Measurements from ENCODE around the gene ATP10B. TPM values are rescaled to one million over a fixed set of nuclear protein-coding genes. Genes with fewer than 3 reads are reported as not detected.
"Not testable (repeated sequence)": the region's sequence is repeated elsewhere in the genome, so short reads cannot be mapped to it uniquely, and the experiment has no call there.

Gene ATP10B
- under 1 TPM; 0.22 to 0.69 (median 0.44) TPM for polyA plus RNA-seq (ENCODE audit: insufficient read length in 4 of 4)

- DNase-seq (ENCODE audit: low read depth in 4 of 4, low spot score in 2 of 4) = no peak
Observed at GRCh38 chr5:160852049-160852448, at the start of gene ATP10B. Gene ATP10B (minus strand): TSS chr5:160852211. CDS start chr5:160688074, 164,137 bp downstream.

DNA sequence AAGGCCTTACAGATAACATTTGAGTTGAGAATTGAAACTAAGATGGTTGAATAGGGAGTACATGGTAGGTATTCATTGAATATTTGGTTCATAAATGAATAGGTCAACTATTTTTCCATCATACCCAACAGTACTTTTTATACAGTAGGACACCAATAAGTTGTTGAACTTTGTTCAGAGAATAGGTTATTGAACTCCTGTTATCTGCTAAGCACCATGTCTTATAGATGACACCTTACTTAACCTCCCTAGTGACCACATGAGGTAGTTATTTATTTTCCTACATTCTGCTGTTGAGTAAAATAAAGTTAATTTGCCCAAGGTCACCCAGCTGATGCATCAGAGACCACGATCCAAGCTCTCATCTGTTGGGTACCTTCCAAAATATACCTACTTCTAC lies 49.6 kb upstream of the ATP10B start:
- DNase-seq (ENCODE audit: low read depth in 4 of 4, low spot score in 2 of 4) = no peak

- DNase-seq (ENCODE audit: low read depth in 4 of 4, low spot score in 2 of 4) = no peak
Observed at GRCh38 chr5:160899735-160900134, 47.7 kb upstream of the ATP10B start.

DNA sequence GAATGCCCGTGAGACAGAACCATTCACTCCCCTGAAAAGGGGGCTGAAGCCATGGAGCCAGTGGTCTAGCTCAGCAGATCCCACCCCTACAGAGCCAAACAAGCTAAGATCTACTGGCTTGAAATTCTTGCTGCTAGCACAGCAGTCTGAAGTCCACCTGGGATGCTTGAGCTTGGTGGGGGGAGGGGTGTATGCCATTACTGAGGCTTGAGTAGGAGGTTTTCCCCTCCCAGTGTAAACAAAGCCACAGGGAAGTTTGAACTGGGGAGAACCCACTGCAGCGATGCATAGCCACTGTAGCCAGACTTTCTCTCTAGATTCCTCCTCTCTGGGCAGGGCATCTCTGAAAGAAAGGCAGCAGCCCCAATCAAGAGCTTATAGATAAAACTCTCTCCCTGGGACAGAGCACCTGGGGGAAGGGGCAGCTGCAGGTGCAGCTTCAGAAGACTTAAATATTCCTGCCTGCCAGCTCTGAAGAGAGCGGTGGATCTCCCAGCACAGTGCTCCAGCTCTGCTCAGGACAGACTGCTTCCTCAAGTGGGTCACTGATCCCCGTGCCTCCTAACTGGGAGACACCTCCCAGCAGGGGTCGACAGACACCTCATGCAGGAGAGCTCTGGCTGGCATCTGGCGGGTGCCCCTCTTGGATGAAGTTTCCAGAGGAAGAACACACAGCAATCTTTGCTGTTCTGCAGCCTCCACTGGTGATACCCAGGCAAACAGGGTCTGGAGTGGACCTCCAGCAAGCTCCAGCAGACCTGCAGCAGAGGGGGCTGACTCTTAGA lies 41.4 kb upstream of the ATP10B start:
- not testable (repeated sequence) for DNase-seq (ENCODE audit: low read depth in 4 of 4, low spot score in 2 of 4)

GRCh38 chr5:160887780-160888179 lies 35.8 kb upstream of the ATP10B start:
- no peak for DNase-seq (ENCODE audit: low read depth in 4 of 4, low spot score in 2 of 4)

GRCh38 chr5:160873560-160874200 lies 21.7 kb upstream of the ATP10B start:
- not testable (repeated sequence) for DNase-seq (ENCODE audit: low read depth in 4 of 4, low spot score in 2 of 4)

GRCh38 chr5:160869989-160870521 lies 18.0 kb upstream of the ATP10B start:
- peak in 1 of 4 donors; percentile 2 for DNase-seq (ENCODE audit: low read depth in 4 of 4, low spot score in 2 of 4)

DNA sequence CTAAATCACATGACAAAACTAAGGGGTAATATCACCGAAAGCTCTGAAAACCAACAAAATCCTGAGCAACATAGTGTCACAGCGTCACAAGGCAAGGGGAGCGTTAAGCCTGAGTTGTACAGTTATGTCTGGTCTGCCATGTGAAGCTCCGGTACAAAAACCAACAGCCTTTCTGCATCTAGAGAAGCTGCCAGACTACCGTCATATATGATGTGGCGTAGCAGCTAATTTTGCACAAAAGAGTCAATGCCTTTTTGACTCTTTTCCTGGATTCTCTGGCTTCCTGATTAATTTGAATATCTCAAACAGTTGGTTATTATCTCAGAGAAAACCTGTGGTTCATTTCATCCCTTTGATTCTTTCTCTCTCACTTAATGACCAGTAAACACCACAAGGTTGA lies 16.0 kb upstream of the ATP10B start:
- no peak for DNase-seq (ENCODE audit: low read depth in 4 of 4, low spot score in 2 of 4)

- no peak for DNase-seq (ENCODE audit: low read depth in 4 of 4, low spot score in 2 of 4)
Observed at GRCh38 chr5:160851451-160851850, 560 bp downstream of the ATP10B start.

- DNase-seq (ENCODE audit: low read depth in 4 of 4, low spot score in 2 of 4) = no peak
Observed at GRCh38 chr5:160850421-160850820, 1.6 kb downstream of the ATP10B start.

GRCh38 chr5:160847526-160848085 lies 4.4 kb downstream of the ATP10B start:
- no peak for DNase-seq (ENCODE audit: low read depth in 4 of 4, low spot score in 2 of 4)

- no peak for DNase-seq (ENCODE audit: low read depth in 4 of 4, low spot score in 2 of 4)
Observed at GRCh38 chr5:160846642-160847041, 5.4 kb downstream of the ATP10B start.

DNA sequence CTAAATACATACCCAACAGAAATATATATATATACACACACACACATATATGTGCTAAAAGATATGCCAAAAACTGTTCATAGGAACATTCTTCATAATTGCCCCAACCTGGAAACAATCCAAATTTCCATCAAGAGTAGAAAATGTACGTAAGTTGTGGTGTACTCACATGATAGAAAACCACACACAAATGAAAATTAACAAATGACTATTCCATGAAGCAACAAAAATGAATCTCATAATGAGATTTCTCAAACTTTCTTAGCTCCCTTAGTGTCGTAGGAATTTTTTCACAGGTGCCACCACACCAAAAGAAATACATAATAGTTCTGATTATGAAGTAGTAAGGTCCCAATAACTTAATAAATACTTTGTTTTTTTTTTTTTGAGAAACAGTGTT lies 7.8 kb downstream of the ATP10B start:
- DNase-seq (ENCODE audit: low read depth in 4 of 4, low spot score in 2 of 4) = no peak

DNA sequence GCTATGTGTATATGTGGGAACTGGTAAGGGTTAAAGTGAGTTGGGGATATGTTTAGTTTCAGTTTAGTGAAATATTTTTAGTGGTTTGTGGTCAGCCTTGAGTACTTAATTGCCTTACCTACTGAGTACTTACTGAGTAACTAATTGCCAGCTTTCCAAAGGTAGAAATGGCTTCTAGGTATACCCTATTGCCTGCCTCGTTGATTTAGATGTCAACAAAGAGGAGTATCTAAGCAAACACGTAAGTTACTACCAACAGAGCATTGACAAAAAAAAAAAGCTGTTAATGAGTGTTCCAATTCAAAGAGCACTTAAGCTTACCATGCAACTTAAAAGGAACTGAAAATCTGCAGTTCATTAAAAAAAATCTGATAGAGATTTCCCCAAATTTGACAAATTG lies 8.8 kb downstream of the ATP10B start:
- DNase-seq (ENCODE audit: low read depth in 4 of 4, low spot score in 2 of 4) = no peak

DNA sequence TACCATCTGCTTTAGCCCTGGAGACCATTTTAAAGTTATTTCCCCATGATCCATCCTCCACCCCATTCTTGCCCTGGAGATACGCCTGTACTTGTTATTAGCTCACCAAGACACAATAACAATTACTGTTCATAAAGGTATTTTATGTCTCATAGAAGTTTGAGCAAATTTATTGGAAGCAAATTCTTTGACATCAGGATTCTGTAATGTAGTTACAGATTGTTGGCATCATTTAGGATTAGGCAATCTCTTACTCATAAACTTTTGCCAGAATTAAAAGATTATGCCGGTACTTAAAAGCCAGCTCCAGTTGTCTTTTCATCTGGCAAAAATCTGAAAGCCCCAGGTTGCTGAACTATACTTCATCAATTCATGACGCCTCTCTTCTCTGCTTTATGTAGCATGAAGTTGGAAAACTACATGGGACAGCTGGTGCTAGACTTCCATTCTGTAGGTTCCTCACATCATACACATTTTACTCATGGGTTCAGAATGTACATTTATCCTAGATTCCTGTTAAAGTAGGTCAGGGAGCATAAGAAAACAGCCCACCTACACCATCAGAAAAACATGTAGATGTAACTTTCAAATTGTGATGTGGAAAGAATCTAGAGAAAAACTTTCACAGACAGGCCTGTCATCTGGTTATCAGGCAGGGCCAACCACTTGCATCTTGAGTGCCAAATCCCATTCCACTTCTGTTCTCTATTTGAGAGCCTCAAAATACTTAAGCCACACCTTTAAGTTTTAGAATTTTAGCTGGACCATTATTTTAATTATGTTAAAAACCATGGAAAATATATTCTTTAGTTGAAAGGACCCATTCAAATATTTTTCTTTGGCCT lies 14.0 kb downstream of the ATP10B start:
- no peak for DNase-seq (ENCODE audit: low read depth in 4 of 4, low spot score in 2 of 4)

DNA sequence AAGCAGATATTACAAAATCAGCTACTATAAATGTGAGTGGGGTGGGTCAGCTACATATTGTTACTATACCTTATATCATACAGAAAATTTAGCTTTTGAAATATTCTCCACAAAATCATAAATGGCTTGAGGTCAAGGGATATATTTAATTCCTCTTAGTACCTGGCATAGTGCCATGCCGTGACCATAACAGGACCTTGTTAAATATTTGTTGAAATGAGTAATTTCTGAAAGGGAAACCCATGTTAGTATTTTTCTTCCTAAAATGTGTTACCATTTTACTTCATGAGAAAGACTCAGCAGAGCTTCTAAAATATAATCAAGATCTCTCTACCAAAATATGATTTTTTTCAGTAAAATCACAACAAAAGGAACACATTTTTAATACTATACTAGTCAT lies 14.8 kb downstream of the ATP10B start:
- DNase-seq (ENCODE audit: low read depth in 4 of 4, low spot score in 2 of 4) = no peak

- DNase-seq (ENCODE audit: low read depth in 4 of 4, low spot score in 2 of 4) = no peak
Observed at GRCh38 chr5:160835818-160836528, 16.0 kb downstream of the ATP10B start.

DNA sequence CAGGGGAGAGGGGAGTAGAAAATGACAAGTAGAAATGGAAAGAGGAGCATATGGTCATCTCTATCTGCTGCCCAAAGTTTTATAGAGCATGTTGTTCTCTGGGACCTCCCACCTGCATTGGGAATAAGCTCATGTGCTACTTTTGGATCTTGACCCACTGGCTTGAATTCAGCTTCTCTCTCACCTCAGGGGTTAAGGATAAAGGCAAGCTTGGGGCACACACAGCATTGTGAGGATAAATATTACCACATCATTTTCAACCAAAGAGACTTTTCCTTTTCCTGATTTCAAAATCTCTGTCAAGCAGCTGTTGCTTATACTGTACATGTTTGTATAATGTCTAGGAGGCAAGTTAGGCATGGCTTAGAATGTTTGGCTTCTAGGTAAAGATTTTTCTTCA lies 16.6 kb downstream of the ATP10B start:
- DNase-seq (ENCODE audit: low read depth in 4 of 4, low spot score in 2 of 4) = no peak

DNA sequence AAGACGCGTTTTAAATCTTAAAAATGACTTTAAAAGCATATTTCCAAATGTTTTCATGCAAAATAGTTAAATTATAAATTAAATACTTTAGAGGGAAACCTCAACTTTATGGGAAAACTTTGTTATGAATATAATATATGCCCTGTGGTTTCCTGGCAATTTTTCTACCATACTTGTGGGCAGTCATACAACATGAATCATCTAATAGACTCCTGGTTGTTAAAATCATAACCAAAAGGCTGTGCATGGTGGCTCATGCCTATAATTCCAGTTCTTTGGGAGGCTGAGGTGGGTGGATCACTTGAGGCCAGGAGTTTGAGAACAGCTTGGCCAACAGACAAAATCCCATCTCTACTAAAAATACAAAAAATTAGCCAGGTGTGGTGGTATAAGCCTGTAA lies 18.2 kb downstream of the ATP10B start:
- DNase-seq (ENCODE audit: low read depth in 4 of 4, low spot score in 2 of 4) = no peak

GRCh38 chr5:160831801-160832200 lies 20.2 kb downstream of the ATP10B start:
- DNase-seq (ENCODE audit: low read depth in 4 of 4, low spot score in 2 of 4) = no peak

Measured in left renal cortex interstitium (tissue), 4 donors.